Common myeloid progenitor, CD34-positive (primary cell): ENCODE data around the gene NCAPH2.
"Not testable (repeated sequence)": the region's sequence is repeated elsewhere in the genome, so short reads cannot be mapped to it uniquely, and the experiment has no call there.

Source experiments
- CTCF ChIA-PET: fragments of 350-600 bp; sonication (Branson Sonifier 250); formaldehyde crosslinking; loops from one replicate; lab custom pipeline; 2021; ENCODE audit warnings: antibody characterized with exemption; lab: Charles Lee
- POLR2A ChIA-PET: fragments of 350-600 bp; sonication (Branson Sonifier 250); formaldehyde crosslinking; loops from one replicate; lab custom pipeline; 2021; ENCODE audit warnings: antibody characterized with exemption; lab: Charles Lee
- DNase-seq, 3 donors: peaks; one replicate each; pipeline versions ENCODE4 v3.0.0 to v3.0.0-alpha.2; 2013
- H3K27ac ChIP-seq, 2 experiments: 1 replicate in 1 of 2; 2 replicates in 1 of 2; pipeline ENCODE4 v1.7.0; 2013; ENCODE audit warnings: inconsistent platforms in 2 of 2, low read length in 2 of 2, mild to moderate bottlenecking in 2 of 2, low read depth in 1 of 2, moderate library complexity in 1 of 2; ENCODE audit not compliant: severe bottlenecking in 2 of 2, insufficient read depth in 1 of 2, poor library complexity in 1 of 2
- H3K27me3 ChIP-seq, 5 experiments: replicated peaks in 2 of 5; 1 replicate in 3 of 5; 2 replicates in 2 of 5; pipeline versions ENCODE4 v1.6.1 to v1.7.0; 2013; ENCODE audit warnings: low read length in 4 of 5, mild to moderate bottlenecking in 2 of 5, moderate library complexity in 2 of 5, inconsistent platforms in 1 of 5; ENCODE audit not compliant: insufficient read depth in 5 of 5, control insufficient read depth in 4 of 5
- H3K36me3 ChIP-seq, 4 experiments: 1 replicate in 2 of 4; 2 replicates in 2 of 4; pipeline versions ENCODE4 v1.6.1 to v1.7.0; 2013; ENCODE audit warnings: low read length in 3 of 4, control low read depth in 1 of 4, mild to moderate bottlenecking in 1 of 4; ENCODE audit not compliant: control insufficient read depth in 4 of 4, insufficient read depth in 4 of 4
- H3K4me1 ChIP-seq, 4 experiments: 1 replicate in 3 of 4; 2 replicates in 1 of 4; pipeline versions ENCODE4 v1.6.1 to v1.7.1; 2013; ENCODE audit warnings: low read length in 3 of 4, mild to moderate bottlenecking in 3 of 4, control low read depth in 1 of 4, inconsistent platforms in 1 of 4, moderate library complexity in 1 of 4; ENCODE audit not compliant: control insufficient read depth in 4 of 4, insufficient read depth in 4 of 4; ENCODE audit errors: control extremely low read depth in 1 of 4
- H3K4me3 ChIP-seq, 7 experiments: 1 replicate in 4 of 7; 2 replicates in 3 of 7; pipeline versions ENCODE4 v1.5.1 to v1.7.0; 2013; ENCODE audit warnings: mild to moderate bottlenecking in 7 of 7, low read length in 6 of 7, moderate library complexity in 6 of 7, inconsistent platforms in 2 of 7, low read depth in 2 of 7, control low read depth in 1 of 7; ENCODE audit not compliant: insufficient read depth in 4 of 7, control insufficient read depth in 1 of 7; ENCODE audit errors: extremely low read depth in 1 of 7
- H3K9me3 ChIP-seq, 5 experiments: 1 replicate in 4 of 5; 2 replicates in 1 of 5; pipeline versions ENCODE4 v1.6.1 to v1.7.1; 2013; ENCODE audit warnings: low read length in 4 of 5, mild to moderate bottlenecking in 2 of 5, inconsistent platforms in 1 of 5, low read depth in 1 of 5, moderate library complexity in 1 of 5; ENCODE audit not compliant: control insufficient read depth in 4 of 5, insufficient read depth in 2 of 5; ENCODE audit errors: control extremely low read depth in 1 of 5
- WGBS: methylation state at CpG from one replicate; pipeline ENCODE4 v1.1.5; 2013; ENCODE audit not compliant: insufficient coverage; 5-methylcytosine and 5-hydroxymethylcytosine counted together

The NCAPH2 gene

GRCh38 chr22:50541667-50542026, 33.6 kb downstream of the NCAPH2 start:
- H3K9me3 ChIP-seq, H3K27me3 ChIP-seq, H3K4me3 ChIP-seq, H3K36me3 ChIP-seq, H3K27ac ChIP-seq: not testable (repeated sequence)
- DNase-seq = peak in 2 of 3 donors; percentile 47 to 48
- ChIA-PET POLR2A (interaction anchor here (3.0 kb wide), 1 partner anchor 15 kb away, joined by 41 read pairs; the partner anchor contains the start of gene SCO2), CTCF (interaction anchor here (0.9 to 3.0 kb wide), 4 partner anchors 9 to 71 kb away, joined by 3 to 13 read pairs (median 3); partner anchors contain the start of gene SYCE3)
- peaks cover 13 to 69% (median 58%) of the 10 kb centered on the region in 4 experiments for H3K4me1 ChIP-seq
- WGBS = 89% methylated on average over 4 of the region's 5 CpGs

GRCh38 chr22:50542416-50542927, 34.4 kb downstream of the NCAPH2 start:
- peak in 1 of 3 donors; percentile 52 for DNase-seq
- H3K36me3 ChIP-seq = no peaks in the 10 kb centered on the region
- POLR2A ChIA-PET = no interaction called here
- CTCF ChIA-PET = interaction anchor here (0.7 to 1.0 kb wide), 3 partner anchors 14 to 24 kb away, joined by 3 read pairs; partner anchors contain the start of gene SCO2
- WGBS = 96% methylated on average over 15 of the region's 19 CpGs
- H3K4me1 ChIP-seq = peaks cover 13 to 74% (median 61%) of the 10 kb centered on the region in 4 experiments
- H3K9me3 ChIP-seq = no peaks in the 10 kb centered on the region
- peaks cover 0 to 14% (median 0%) of the 10 kb centered on the region in 5 experiments for H3K27me3 ChIP-seq
- no peak overlapping the region for H3K4me3 ChIP-seq
- H3K27ac ChIP-seq = no peak overlapping the region

GRCh38 chr22:50544078-50544745, 36.2 kb downstream of the NCAPH2 start:
- WGBS = 4% methylated on average over 46 of the region's 52 CpGs
- Histone ChIP-seq H3K27ac (no peak overlapping the region), H3K36me3 (no peaks in the 10 kb centered on the region), H3K4me1 (peaks cover 8 to 75% (median 61%) of the 10 kb centered on the region in 4 experiments), H3K27me3 (peaks cover 0 to 28% (median 0%) of the 10 kb centered on the region in 5 experiments), H3K9me3 (no peaks in the 10 kb centered on the region), H3K4me3 (peak overlapping the region in 5 of 7 experiments; percentile 3 to 57 (median 40))
- DNase-seq = peak; percentile 84 to 86 (median 85)
- POLR2A ChIA-PET = interaction anchor here (1.0 kb wide), 1 partner anchor 18 kb away, joined by 4 read pairs; no protein-coding TSS in a partner anchor
- CTCF ChIA-PET = interaction anchor here (1.0 to 2.1 kb wide), 7 partner anchors 9 to 56 kb away, joined by 3 to 21 read pairs (median 5); partner anchors contain the start of gene SCO2

DNA sequence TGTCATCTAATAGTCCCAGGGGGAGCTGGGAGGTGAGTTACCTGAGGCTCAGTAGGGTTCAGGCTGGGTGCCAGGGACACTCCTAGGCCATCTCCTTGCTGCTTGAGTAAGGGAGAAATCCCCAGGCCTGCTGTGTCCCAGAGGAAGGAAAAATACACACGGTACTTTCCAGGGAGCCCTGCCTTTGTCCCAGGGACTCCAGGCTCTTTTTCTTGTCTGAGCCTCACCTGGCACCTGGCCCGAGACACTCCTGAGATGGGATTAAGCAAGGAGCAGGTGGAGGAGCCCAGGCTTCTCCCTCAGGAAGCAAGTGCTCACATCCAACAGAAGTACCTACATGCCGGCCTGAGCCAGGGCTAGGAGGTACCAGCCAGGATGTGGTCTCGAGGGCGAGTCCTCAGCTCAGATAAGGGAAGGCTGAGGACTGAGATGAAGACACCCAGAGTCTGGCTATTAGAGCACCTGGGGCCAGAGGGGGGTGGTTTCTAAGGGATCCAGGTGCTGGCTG, 36.8 kb downstream of the NCAPH2 start:
- H3K4me1 ChIP-seq = peaks cover 5 to 72% (median 62%) of the 10 kb centered on the region in 4 experiments
- peaks cover 0 to 30% (median 0%) of the 10 kb centered on the region in 5 experiments for H3K27me3 ChIP-seq
- H3K27ac ChIP-seq = no peak overlapping the region
- H3K36me3 ChIP-seq = no peaks in the 10 kb centered on the region
- no peaks in the 10 kb centered on the region for H3K9me3 ChIP-seq
- peak overlapping the region in 2 of 7 experiments; percentile 40 to 57 for H3K4me3 ChIP-seq
- 30% methylated on average over 4 of the region's 5 CpGs for WGBS
- DNase-seq = peak in 1 of 3 donors; percentile 45
- CTCF ChIA-PET = interaction anchor here (1.0 to 2.1 kb wide), 7 partner anchors 9 to 55 kb away, joined by 3 to 21 read pairs (median 5); partner anchors contain the start of gene SCO2
- POLR2A ChIA-PET = interaction anchor here (1.0 kb wide), 1 partner anchor 19 kb away, joined by 4 read pairs; no protein-coding TSS in a partner anchor

GRCh38 chr22:50545522-50546325, 37.7 kb downstream of the NCAPH2 start, which contains the start of gene KLHDC7B:
TSS of gene KLHDC7B (plus strand) at chr22:50545899. CDS start at chr22:50546244, 345 bp downstream.
- 45% methylated on average over 8 of the region's 10 CpGs for WGBS
- Histone ChIP-seq H3K27me3 (peaks cover 0 to 30% (median 0%) of the 10 kb centered on the region in 5 experiments), H3K4me1 (peaks cover 2 to 64% (median 56%) of the 10 kb centered on the region in 4 experiments), H3K27ac (no peak within 1 kb of the TSS), H3K4me3 (peak within 1 kb of the TSS in 2 of 7 experiments; percentile 40 to 57), H3K9me3 (no peaks in the 10 kb centered on the region), H3K36me3 (no peaks in the 10 kb centered on the region)
- DNase-seq = peak in 2 of 3 donors; percentile 73 to 77
- ChIA-PET POLR2A (interaction anchor here (0.6 kb wide), 1 partner anchor 38 kb away, joined by 3 read pairs; the partner anchor contains the start of genes LMF2 and NCAPH2), CTCF (interaction anchor here (1.0 to 2.1 kb wide), 7 partner anchors 10 to 54 kb away, joined by 3 to 21 read pairs (median 5); partner anchors contain the start of gene SCO2)
